ENCODE measurements around the gene PTCHD4. TPM values are rescaled to one million over a fixed set of nuclear protein-coding genes. Genes with fewer than 3 reads are reported as not detected.
"Not testable (repeated sequence)": the region's sequence is repeated elsewhere in the genome, so short reads cannot be mapped to it uniquely, and the experiment has no call there.

Gene PTCHD4
- not detected for total RNA-seq

GRCh38 chr6:48111143-48111506 lies at the start of gene PTCHD4:
PTCHD4 (minus strand) TSS chr6:48111197; CDS start chr6:48068957, 42,240 bp downstream.
- ATAC-seq (no peak), DNase-seq (ENCODE audit: low spot score) (no peak)
- Mint-ChIP-seq H3K4me3 (no peak within 1 kb of the TSS), H3K27me3 (no peaks in the 10 kb centered on the region), H3K36me3 (no peaks in the 10 kb centered on the region), H3K4me1 (ENCODE audit: low read depth in 2 of 2) (no peaks in the 10 kb centered on the region), H3K27ac (no peak within 1 kb of the TSS), H3K9me3 (no peaks in the 10 kb centered on the region)

- Mint-ChIP-seq H3K27ac (no peak overlapping the region), H3K9me3 (peaks cover 24% of the 10 kb centered on the region), H3K27me3 (no peaks in the 10 kb centered on the region), H3K4me3 (no peak overlapping the region), H3K4me1 (ENCODE audit: low read depth in 2 of 2) (no peaks in the 10 kb centered on the region), H3K36me3 (peaks cover 21% of the 10 kb centered on the region)
- ATAC-seq (no peak), DNase-seq (ENCODE audit: low spot score) (no peak)
Observed at GRCh38 chr6:48151142-48151541, 40.1 kb upstream of the PTCHD4 start.

- ATAC-seq (no peak), DNase-seq (ENCODE audit: low spot score) (no peak)
- Mint-ChIP-seq H3K27me3 (no peaks in the 10 kb centered on the region), H3K27ac (no peak overlapping the region), H3K9me3 (peaks cover 21% of the 10 kb centered on the region), H3K4me1 (ENCODE audit: low read depth in 2 of 2) (no peaks in the 10 kb centered on the region), H3K36me3 (peaks cover 21% of the 10 kb centered on the region), H3K4me3 (no peak overlapping the region)
Observed at GRCh38 chr6:48150701-48151100, 39.7 kb upstream of the PTCHD4 start.

- DNase-seq (ENCODE audit: low spot score): no peak
- Mint-ChIP-seq H3K4me1 (ENCODE audit: low read depth in 2 of 2) (no peaks in the 10 kb centered on the region), H3K27ac (no peak overlapping the region), H3K36me3 (peaks cover 12% of the 10 kb centered on the region), H3K4me3 (no peak overlapping the region), H3K9me3 (peaks cover 11% of the 10 kb centered on the region), H3K27me3 (no peaks in the 10 kb centered on the region)
- ATAC-seq: no peak
Observed at GRCh38 chr6:48147051-48147450, 36.1 kb upstream of the PTCHD4 start.

- DNase-seq (ENCODE audit: low spot score): no peak
- no peak for ATAC-seq
- Mint-ChIP-seq H3K4me3 (no peak overlapping the region), H3K27ac (no peak overlapping the region), H3K9me3 (peaks cover 5% of the 10 kb centered on the region), H3K4me1 (ENCODE audit: low read depth in 2 of 2) (no peaks in the 10 kb centered on the region), H3K36me3 (peaks cover under 1% of the 10 kb centered on the region), H3K27me3 (no peaks in the 10 kb centered on the region)
Observed at GRCh38 chr6:48144021-48144420, 33.0 kb upstream of the PTCHD4 start.

- Mint-ChIP-seq H3K9me3 (peaks cover 4% of the 10 kb centered on the region), H3K27ac (no peak overlapping the region)
Observed at GRCh38 chr6:48141975-48142374, 31.0 kb upstream of the PTCHD4 start.

DNA sequence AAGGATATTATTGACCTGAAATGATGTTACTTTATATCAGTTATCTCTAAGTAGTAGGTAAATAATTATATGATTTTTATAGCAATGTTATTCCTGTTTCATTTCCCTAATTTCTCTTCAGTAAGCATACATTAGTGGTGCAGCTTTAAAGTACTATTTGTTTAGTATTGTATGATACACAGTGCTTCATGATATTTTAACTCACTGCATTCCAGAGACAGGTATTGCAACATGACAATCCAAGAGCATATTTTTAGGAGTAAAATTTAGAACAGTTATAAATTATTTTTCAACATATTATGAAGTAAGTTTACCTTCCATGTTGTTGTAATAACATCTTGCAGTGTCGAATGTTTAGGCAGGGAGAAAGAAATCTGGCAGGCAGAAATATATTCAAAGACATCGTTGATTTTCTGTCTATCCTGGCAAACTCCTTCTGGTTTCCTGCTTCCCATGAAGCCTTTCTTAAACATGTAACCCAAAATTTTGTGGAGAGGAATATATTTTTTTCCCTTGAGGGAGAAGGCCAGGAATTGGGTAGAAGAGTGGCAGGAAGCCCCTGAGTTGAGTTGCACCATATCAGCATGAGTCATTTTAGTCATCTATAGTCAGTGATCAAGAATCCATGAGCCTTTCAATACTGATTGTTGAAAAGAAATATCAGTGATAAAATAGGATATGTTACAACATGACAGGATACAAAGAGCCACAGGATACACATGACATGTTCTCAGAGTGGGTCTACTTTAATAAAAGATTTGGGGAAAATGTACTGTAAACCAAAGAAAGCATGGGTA lies 29.0 kb upstream of the PTCHD4 start:
- DNase-seq (ENCODE audit: low spot score): no peak
- Mint-ChIP-seq H3K27ac (no peak overlapping the region), H3K9me3 (peaks cover 8% of the 10 kb centered on the region), H3K4me1 (ENCODE audit: low read depth in 2 of 2) (no peaks in the 10 kb centered on the region), H3K36me3 (no peaks in the 10 kb centered on the region), H3K4me3 (no peak overlapping the region), H3K27me3 (no peaks in the 10 kb centered on the region)
- no peak for ATAC-seq

More at GRCh38 chr6:48141975-48142374, 31.0 kb upstream of the PTCHD4 start:
- no peak for DNase-seq (ENCODE audit: low spot score)
- H3K36me3 Mint-ChIP-seq: no peaks in the 10 kb centered on the region
- H3K4me3 Mint-ChIP-seq: no peak overlapping the region
- no peaks in the 10 kb centered on the region for H3K27me3 Mint-ChIP-seq
- no peaks in the 10 kb centered on the region for H3K4me1 Mint-ChIP-seq (ENCODE audit: low read depth in 2 of 2)
- ATAC-seq: no peak

DNA sequence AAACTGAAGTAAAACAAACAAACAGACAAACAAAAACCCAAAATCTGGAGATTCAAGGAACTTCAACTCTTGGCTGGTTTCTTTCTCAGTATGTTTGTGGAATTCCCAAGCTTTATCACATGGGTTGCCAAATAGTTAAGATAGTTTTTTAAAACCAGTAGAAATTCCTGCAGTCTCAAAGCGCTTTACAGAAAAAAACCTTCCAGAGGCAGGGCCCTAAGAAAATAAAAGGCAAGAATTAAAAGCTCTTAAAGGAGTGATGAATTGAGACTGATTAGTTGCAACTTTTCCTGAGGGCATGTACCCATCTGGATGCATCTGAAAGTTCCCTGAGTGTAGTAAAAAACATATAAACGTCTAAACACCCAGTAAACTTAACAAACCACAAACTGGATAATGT lies 25.9 kb upstream of the PTCHD4 start:
- ATAC-seq (no peak), DNase-seq (ENCODE audit: low spot score) (no peak)
- Mint-ChIP-seq H3K4me3 (no peak overlapping the region), H3K36me3 (no peaks in the 10 kb centered on the region), H3K27me3 (no peaks in the 10 kb centered on the region), H3K27ac (no peak overlapping the region), H3K4me1 (ENCODE audit: low read depth in 2 of 2) (no peaks in the 10 kb centered on the region), H3K9me3 (peaks cover 16% of the 10 kb centered on the region)

GRCh38 chr6:48135323-48136084 lies 24.5 kb upstream of the PTCHD4 start:
- Mint-ChIP-seq H3K4me3 (no peak overlapping the region), H3K27ac (no peak overlapping the region), H3K36me3 (no peaks in the 10 kb centered on the region), H3K4me1 (ENCODE audit: low read depth in 2 of 2) (no peaks in the 10 kb centered on the region), H3K9me3 (peaks cover 16% of the 10 kb centered on the region), H3K27me3 (no peaks in the 10 kb centered on the region)
- DNase-seq (ENCODE audit: low spot score): no peak
- ATAC-seq: no peak

DNA sequence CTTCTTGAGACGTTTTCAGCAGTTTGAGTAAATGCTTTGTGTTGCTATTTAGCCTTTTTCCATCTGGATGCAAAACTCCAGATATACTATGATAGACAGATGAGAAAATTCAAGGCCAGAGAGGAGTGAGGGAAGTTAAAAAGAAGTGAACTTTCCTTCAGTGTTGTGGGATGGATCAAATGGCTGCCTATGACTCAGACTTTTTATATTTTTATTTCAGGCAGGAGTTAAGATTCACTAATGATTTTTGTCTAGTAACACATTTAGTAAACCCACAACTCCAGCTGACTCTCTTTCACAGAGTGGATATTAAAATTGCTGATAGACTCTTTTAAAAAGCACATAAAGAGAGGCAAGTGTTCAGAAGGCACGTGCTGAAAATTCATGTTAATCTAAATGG lies 23.2 kb upstream of the PTCHD4 start:
- Mint-ChIP-seq H3K27ac (no peak overlapping the region), H3K4me1 (ENCODE audit: low read depth in 2 of 2) (no peaks in the 10 kb centered on the region), H3K36me3 (no peaks in the 10 kb centered on the region), H3K4me3 (no peak overlapping the region), H3K27me3 (no peaks in the 10 kb centered on the region), H3K9me3 (peaks cover 16% of the 10 kb centered on the region)
- ATAC-seq (no peak), DNase-seq (ENCODE audit: low spot score) (no peak)

DNA sequence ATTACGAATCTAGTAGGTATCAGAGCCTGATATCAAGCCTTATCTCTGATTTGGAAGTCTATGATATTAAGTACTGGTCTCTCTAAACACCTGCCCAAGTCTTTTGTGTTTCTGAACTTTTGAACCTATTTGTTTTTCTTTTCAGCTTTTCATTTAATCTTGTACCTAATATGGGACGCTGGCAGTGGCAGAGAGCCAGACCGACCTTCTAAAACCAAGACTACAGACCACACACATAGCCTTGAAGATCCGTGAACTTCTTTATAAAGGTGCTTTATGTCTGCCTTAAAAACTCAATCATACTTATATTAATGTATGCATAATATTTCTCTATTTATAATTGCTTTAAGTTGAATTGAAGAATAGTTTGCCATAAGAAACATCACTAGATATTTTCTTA lies 12.6 kb upstream of the PTCHD4 start:
- DNase-seq (ENCODE audit: low spot score) (no peak), ATAC-seq (no peak)
- H3K4me1 Mint-ChIP-seq (ENCODE audit: low read depth in 2 of 2): no peaks in the 10 kb centered on the region
- H3K27me3 Mint-ChIP-seq: no peaks in the 10 kb centered on the region
- H3K9me3 Mint-ChIP-seq: peaks cover 7% of the 10 kb centered on the region
- no peak overlapping the region for H3K27ac Mint-ChIP-seq
- no peaks in the 10 kb centered on the region for H3K36me3 Mint-ChIP-seq
- no peak overlapping the region for H3K4me3 Mint-ChIP-seq

DNA sequence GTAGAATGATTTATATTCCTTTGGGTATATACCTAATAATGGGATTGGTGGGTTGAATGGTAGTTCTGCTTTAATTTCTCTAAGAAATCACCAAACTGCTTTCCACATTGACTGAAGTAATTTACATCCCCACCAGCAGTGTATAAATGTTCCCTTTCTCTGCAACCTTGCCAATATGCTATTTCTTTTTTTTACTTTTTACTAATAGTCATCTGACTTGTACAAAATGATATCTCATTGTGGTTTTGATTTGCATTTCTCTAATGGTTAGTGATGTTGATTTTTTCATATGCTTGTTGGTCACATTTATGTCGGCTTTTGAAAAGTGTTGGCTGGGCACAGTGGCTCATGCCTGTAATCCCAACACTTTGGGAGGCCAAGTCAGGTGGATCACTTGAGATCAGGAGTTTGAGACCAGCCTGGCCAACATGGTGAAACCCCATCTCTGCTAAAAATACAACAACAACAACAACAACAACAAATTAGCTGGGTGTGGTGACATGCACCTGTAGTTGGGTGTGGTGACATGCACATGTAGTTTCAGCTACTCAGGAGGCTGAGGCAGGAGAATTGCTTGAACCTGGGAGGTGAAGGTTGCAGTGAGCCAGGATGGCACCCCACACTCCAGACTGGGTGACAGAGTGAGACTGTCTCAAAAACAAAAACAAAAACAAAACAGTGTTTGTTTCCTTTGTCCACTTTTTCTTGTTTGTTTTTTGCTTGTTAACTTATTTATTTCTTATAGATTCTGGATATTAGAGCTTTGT lies 11.2 kb upstream of the PTCHD4 start:
- DNase-seq (ENCODE audit: low spot score); H3K27me3 Mint-ChIP-seq; H3K9me3 Mint-ChIP-seq; H3K36me3 Mint-ChIP-seq; H3K4me3 Mint-ChIP-seq; H3K27ac Mint-ChIP-seq; ATAC-seq; H3K4me1 Mint-ChIP-seq (ENCODE audit: low read depth in 2 of 2): not testable (repeated sequence)

DNA sequence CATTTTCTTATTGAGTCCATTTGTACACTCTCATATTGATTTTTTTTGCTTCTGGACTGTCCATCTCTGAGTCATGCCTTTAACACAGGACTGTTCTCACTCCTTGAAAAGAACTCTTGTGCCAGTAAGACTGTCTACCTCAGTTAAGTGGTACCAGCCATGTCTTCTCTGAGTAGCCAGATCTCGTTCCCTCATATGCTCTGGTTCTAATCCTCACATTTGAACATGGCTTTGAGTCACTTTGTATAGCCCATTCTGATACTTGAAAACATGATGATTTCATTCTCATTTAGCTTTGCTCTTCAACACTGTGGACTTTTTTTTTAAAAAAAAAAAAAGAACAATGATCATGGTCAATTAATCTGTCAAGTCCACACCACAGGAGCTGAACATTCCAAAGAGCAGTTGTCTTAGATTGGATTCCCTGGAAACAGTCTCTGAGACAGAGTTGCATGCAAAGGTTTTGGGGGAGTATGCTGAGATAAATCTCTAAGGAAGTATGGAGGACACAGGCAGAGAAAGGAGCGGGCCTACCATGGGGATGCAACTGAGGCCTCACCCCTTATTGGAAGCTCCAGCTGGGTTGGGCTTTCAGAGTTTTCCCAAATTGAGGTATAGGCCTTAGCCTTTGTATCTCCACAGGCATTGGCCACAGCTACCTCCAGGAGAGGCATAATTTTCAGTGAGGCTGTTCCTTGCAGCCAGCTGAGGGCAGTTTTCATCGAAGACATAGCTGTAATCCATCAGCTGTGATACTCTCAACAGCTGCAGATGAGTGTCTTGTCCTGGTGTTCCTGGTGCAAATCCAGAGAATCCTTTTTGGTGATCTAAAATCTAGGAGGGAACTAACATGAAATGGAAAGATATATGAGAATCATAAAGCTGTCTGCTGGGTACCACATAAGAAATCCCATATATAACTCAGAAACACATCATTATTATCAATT lies 6.0 kb upstream of the PTCHD4 start:
- DNase-seq (ENCODE audit: low spot score) (no peak), ATAC-seq (no peak)
- Mint-ChIP-seq H3K27ac (no peak overlapping the region), H3K36me3 (no peaks in the 10 kb centered on the region), H3K4me3 (no peak overlapping the region), H3K9me3 (peaks cover 7% of the 10 kb centered on the region), H3K27me3 (no peaks in the 10 kb centered on the region), H3K4me1 (ENCODE audit: low read depth in 2 of 2) (no peaks in the 10 kb centered on the region)

Data from natural killer cell treated with Interleukin-12 subunit alpha and Interleukin-12 subunit beta and Interleukin-15 and Interleukin-18, amount 100 ng/mL, for 72 hours (primary cell).